HG03175 (cell line): ENCODE results near the gene SHE.
A peak's percentile ranks its signal among the peaks of the same experiment; 100 is the strongest.

Experiments
- ATAC-seq: cut with Tn5 transposase; IDR thresholded peaks from one replicate; pipeline ENCODE4 v1.9.1; 2021; ENCODE audit warnings: mild to moderate bottlenecking, moderate library complexity; ENCODE audit not compliant: unreplicated experiment

SHE gene

DNA sequence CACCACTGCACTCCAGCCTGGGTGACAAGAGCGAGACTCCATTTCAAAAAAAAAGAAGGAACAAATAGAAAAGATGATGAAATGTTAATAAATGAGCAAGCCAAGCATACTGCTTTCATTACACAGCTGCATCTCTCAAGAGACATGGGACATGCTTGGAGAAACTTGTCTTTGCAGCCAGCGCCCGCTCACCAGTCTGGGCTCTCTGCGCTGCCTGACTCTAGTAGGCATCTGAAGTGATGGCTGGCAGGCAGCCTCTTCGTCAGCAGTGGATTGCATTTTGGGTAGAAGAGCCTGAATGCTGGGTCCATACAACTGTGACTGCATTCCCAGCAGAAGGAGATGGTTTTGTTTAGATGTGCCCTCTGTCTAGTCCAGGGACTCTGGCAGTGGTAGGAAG lies 49.1 kb downstream of the SHE start:
- ATAC-seq: no peak

DNA sequence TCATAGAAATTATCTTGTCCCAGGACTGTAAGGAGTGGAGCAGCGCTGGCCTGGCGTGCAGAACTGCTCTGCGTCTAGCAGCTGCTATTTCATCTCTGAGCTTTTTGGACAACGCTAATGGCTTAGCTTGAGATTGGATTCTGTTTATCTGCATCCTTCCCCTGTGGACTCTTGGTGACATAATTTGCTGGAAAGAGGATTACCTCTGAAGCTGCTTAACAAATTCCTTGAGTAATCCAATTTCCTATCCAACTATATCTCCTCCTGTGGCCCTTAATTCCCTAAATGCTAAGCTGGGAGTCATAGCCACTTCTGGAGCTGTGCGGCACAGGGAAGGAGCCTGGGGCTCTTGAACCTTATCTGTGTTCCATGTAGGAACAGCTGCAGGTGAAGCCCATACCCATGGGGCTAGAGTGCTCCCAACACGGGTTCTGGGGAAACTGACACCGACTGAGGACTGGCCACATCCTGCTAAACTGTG lies 53.8 kb downstream of the SHE start:
- no peak for ATAC-seq

DNA sequence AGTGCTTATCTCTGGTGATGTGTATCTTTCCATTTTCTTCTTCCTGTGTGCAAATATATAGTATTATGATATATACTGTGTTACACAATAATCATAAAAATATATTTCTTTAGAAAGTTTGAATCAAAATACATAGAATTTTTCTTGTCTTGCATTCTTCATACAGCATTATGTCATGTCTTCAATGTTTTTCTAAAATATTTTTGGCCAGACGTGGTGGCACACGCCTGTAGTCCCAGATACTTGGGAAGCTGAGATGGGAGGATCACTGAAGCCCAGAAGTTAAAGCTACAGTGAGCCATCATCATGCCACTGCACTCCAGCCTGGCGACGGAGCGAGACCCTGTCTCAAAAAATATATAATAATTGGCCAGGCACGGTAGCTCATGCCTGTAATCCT lies 55.4 kb downstream of the SHE start:
- ATAC-seq: no peak

DNA sequence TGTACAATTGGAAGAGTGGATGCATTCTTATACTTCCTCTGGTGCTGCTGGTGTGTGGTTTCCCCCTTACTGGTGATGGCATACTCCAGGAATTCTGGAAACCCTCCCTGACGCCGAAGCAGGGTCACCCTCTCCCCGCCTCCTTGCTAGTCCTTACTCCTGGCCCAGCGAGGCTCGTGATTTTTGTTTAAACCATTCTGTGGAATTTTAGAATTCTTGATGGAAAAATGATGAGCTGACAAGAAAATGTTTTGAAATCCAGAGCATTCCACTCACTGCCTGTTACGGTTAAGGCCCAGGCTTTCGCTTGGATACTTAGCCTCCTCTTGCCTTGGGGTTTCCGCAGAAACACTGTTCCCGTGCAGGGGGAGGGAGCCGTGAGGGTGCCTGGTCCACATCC lies 55.9 kb downstream of the SHE start:
- ATAC-seq: no peak

DNA sequence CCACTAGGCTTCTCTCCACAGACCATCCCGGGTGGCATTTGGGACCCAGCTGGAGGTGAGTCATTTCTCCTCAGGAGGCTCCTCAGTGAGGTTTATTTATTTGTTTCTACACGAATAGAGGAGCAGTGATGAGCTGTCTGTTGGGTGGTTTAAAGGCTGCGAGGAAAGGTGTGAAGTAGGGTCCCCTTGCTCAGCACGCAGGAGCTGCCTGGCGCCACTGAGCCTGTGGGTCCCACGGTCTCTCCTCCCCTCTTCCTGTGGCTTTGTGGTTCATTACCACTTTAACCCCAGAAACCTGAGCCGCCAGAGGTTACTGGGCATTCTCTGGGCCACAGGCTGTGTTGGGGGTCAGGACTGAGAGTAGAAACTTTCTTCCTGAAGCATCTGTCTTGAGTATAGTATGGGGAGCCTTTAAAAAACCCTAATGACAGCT lies 57.2 kb downstream of the SHE start:
- ATAC-seq: peak; percentile 63

DNA sequence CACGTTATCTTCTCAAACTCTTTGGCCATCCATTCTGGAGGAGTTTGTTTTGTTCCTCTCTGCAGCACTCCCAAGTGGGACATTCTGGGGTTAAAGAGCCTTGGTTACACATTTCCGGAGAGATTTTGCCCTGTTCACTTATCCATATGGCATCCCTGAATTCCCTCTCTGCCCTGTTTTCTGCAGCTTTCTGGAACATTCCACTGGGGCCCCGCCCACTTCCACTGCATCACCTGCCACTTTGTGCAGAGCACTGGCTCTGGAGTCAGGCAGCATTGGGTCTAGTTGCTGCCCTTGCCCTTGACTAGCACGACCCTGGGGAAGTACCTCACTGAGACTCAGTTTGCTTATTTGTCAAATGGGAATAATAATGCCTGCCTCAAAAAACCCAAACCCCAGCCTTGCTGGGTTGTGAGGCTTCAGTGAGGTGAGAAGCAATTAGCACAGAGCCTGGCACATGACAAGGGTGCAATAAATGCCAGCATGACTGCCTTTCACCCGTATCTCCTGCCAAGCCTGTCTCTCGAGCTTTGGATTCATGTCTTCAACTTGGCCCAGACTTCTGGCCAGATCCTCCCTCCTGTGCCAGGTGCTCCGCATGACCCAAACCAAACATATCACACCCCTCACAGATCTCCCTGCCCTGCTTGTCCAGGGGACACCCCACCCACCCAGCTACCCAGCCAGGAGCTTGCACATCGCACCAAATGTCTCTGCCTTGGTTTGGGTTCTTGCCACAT lies 58.8 kb downstream of the SHE start:
- ATAC-seq: no peak

DNA sequence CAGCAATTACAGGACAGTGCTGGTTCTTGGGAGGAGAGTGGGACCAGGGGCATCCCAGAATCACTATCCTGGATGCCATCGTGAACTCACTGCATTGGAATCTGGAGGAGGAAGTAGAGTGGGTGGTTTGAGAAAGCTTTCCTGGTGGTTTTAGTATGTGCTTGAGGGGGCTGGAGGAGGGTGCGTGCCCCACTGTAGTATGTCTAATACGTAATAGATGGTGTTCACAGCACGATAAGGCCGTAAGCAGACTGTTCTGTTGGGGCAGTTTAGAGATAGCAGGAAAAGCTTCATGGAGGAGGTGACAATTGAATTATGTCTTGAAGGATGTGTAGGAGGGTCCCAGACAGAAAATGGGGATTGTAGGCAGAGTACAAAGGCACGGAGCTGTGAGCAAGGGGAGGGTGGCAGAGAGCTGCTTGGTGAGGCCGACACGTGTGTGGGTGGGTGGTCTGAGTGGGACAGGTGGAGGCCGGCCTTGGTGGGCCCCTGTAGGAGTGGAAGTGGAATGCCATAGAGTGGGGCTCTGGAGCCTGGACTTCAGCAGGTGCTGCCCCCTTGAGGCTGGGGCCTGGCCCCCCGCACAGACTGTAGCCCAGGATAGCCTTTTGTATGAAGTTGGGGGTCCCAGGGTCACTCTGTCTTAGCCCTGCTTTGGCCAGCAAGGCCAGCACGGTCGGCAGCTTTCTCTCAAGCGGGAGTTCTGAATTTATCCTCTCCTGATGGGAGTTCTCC lies 60.0 kb downstream of the SHE start:
- no peak for ATAC-seq

DNA sequence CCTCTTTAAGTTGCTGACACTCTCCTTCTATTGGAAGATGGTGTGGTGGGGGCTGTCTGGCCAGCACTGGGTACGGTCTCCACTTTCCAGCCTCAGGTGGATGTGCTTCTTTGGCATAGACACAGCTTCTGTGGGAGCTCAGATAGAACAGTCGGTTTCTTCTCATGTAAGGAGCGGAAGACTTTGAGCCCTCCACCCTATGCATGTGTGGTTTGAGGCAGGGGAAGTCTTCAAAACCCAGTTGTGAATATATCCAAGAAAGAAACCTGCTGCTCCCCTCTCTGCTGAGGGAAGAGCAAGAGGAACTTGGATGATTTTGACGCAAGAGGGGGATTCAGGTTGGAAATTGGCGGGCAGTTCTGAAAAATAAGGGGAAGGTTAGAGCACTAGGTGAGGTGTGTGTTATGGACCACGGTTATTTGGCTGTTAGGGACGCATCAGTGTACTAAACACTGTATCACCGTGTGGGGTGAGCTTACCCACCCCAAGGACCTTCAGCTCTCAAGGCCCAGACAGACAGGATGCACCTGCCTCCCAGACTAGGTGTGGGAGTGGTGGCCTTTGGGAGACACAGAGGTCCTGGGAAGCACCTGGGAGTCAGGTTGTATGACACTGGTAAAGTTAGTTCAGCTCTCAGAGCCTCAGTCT lies 60.8 kb downstream of the SHE start:
- no peak for ATAC-seq

DNA sequence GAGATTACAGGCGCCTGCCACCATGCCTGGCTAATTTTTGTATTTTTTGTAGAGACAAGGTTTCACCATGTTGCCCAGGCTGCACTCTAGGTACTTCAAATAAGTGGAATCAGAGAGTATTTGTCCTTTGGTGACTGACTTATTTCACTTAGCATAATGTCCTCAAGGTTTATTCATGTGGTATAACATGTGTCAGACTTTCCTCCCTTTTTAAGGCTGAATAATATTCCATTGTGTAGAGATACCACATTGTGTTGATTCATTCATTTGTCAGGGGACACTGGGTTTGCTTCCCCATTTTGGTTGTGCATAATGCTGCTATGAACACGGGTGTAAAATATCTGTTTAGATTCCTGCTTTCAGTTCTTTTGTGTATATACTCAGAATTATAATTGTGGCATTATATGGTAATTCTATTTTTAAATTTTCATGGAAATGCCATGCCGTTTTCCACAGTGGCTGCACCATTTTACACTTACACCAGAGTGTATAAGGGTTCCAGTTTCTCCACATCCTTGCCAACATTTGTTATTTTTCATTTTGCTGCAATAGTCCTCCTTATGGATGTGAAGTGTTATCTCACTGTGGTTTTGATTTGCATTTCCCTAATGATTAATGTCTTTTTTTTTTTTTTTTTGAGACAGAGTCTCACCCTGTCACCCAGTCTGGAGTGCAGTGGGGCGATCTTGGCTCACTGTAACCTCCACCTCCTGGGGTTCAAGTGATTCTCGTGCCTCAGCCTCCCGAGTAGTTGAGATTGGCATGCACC lies 62.0 kb downstream of the SHE start:
- no peak for ATAC-seq

DNA sequence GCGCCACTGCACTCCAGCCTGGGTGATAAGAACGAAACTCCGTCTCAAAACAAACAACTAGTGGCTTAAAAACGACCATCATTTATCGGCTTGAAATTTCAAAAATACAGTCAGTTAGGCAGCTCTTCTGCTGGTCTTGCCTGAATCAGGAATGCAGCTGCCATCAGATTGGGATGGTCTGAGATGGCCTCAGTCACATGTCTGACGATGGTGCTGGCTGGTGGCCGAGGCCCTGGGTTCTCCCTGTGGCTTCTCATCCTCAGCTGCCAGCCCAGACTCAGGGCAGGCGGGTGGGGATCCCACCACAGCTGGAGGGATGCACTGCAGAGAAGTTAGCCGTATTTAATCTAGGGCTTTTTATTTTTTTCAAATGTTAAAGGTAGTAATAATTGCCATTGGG lies 65.8 kb downstream of the SHE start:
- ATAC-seq: no peak

DNA sequence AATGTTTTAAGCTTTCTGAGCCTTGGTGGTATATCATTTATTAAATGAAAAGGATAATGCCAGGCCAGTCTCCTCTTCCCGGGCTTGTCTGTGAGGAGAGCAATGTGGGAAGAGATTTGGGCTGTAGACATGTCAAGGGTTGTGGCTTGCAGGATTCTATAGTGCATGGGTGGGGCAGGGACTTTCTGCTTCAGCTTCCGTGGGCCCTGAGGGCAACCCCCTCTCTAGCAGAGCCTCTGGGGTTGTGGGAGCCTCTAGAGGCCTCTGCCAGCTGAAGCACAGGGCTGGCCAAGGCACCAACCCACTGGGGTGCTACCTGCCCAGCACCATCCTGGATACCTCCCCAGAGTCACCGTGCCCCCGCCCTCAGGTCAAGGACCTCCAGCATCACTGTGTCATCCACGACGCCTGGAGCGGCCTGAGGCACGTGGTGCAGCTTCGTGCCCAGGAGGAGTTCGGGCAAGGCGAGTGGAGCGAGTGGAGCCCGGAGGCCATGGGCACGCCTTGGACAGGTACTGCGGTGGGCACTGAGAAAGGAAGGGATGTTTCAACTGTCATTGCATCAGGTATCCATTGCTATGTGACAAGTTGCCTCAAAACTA lies 66.5 kb downstream of the SHE start:
- no peak for ATAC-seq

DNA sequence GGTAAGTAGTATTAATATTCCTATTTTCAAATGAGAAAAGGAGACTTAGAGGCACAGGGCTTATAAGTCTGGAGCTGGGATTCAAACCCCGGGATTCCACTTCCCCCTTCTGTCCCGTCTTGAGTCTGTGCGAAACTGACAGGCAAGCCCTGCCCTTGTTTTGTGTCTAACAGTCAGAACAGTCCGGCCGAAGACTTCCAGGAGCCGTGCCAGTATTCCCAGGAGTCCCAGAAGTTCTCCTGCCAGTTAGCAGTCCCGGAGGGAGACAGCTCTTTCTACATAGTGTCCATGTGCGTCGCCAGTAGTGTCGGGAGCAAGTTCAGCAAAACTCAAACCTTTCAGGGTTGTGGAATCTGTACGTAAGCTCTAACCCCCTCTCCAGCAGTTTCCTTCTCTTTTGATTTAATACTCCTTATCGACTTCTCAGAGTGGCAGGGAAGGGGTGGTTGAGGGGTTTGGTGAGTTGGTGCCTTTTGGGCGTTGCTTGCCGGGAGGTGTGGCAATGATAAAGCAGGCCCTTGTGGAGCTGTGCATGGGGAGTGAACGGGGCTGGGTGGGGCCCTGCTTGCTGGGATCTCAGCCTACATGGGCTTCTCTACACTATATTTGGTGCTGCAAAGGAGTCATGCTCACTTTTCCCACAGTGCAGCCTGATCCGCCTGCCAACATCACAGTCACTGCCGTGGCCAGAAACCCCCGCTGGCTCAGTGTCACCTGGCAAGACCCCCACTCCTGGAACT lies 67.7 kb downstream of the SHE start:
- no peak for ATAC-seq

DNA sequence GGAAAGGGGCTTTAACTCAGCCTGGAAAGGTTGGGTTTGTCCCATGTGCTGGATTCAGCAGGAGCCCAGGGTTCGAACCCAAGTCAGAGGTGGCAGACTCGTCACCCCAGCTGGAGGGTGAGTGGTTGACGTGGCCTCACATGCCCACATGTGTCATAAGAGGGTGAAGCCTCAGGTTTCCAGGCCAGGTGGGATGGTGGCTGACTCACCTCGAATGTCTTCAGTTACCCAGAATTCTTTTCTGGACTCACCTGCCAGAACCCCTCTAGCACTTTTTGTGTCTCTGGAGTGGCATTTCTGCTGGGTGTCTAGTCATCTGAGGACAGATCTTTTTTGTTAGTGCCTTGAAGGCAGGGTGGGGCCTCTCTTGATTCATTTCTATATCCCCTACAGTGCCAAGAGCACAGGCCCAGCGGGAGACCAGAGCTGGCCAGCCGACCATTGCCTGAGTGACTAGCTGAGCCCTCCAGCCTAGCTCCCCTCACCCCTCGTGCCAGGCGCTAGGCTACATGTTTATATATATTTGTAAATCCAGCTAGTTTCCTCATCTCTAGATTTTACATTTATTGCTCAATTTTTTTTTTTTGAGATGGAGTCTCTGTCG lies 68.9 kb downstream of the SHE start:
- ATAC-seq: no peak

DNA sequence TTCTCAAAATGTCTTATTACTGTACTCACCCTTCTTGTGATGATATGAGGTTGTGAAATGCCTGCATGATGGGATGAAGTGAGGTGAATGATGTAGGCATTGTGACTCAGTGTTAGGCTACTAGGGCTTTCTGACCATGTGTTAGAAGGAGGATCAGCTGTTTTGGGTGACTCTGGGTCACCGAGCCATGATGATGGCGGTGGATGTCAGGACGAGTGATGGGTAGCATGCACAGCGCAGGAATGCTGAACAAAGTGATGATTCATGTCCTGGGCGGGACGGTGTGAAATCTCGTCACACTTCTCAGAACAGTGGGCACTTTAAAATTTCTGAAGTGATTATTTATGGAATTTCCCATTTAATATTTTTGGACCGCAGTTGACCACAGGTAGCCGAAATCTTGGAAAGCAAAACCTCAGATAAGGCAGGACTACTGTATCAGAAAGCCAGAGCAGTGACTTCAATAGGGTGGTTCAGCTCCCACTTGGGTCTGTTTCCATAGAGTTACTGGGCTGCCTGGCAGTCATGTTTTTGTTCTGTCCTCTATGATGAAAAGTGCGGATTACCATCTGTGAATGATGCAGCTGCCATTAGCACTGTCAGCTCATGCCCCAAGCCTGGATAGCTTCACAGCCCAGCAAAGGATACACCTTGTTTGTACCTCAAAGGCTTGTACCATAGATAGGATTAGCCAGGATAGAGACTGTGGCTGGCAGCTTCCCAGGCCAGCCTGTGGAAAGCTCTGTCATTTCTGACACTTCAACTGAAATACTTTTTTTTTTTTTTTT lies 70.4 kb downstream of the SHE start:
- ATAC-seq: no peak

DNA sequence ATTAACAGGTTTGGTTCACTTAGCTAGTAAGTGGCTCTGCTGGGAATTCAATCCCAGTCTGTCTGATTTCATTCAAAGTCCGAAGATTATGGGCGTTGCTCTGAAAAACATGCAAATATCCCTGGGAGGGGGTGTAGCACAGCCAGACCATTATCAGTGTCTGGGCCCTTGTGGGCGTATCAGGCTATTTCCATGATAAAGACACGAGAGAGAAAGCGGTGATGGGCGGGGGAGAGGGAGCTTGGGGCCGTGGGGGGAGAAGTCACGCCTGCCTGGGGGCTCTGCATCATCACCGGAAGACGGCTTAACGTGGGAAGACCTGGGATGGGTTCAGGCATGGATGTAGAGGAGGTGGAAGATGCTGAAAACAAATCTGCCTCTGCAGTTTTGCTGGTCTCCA lies 71.3 kb downstream of the SHE start:
- ATAC-seq: no peak

DNA sequence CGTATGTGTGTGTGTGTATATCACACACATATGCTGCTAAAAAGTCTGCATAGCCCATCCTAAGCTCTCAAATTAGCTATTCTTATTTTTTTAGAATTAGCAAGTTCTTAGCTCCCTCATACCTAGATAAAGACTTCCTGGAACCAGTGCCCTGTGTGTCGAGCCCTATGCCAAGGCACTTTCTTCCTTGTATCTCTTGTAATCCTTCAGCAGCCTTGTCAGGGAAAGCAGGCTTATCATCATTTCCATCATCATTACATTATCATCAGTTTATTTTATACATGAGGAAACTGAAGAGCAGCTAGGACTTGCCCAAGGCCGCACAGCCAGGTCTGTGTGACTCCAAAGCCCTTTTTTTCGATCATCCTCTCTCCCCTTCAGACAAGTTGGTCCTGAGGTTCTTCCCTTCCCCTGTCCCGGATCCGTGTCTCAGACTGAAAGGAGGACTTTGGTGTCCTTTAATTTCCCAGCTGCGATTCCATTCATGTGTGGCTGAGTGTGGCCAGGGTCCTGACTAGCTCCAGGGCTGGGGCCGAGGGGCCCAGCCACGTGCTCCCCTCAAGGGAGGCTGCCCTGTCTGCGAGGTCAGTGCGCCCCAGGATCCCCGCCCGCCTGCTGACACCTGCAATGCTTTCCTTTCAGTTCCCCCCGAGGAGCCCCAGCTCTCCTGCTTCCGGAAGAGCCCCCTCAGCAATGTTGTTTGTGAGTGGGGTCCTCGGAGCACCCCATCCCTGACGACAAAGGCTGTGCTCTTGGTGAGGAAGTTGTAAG lies 72.2 kb downstream of the SHE start:
- no peak for ATAC-seq
